ENCODE measurements around the gene TOX2. TPM values are rescaled to one million over a fixed set of nuclear protein-coding genes. Genes with fewer than 3 reads are reported as not detected.

Gene TOX2
- total and polyA plus RNA-seq, 9 donors = 0.44 to 5.7 (median 2.2) TPM

GRCh38 chr20:44066645-44067606 lies 152.3 kb downstream of the TOX2 start:
- Histone ChIP-seq H3K36me3 (ENCODE audit: control insufficient read depth, insufficient read depth, low read length) (no peaks in the 10 kb centered on the region), H3K27me3 (ENCODE audit: control insufficient read depth, insufficient read depth, low read length) (no peaks in the 10 kb centered on the region), H3K4me3 (ENCODE audit: low read length) (no peak overlapping the region), H3K4me1 (ENCODE audit: control insufficient read depth, insufficient read depth, low read length) (no peaks in the 10 kb centered on the region), H3K9me3 (replicated peaks; ENCODE audit: control insufficient read depth, low read depth, low read length) (no peaks in the 10 kb centered on the region), H3K27ac (ENCODE audit: low read length) (no peak overlapping the region)
- 70% methylated on average over 11 of the region's 15 CpGs for WGBS (ENCODE audit: insufficient coverage)
- DNase-seq = no peak

- no peak for DNase-seq
- H3K4me3 ChIP-seq (ENCODE audit: low read length) = no peak overlapping the region
- H3K27me3 ChIP-seq (ENCODE audit: control insufficient read depth, insufficient read depth, low read length) = no peaks in the 10 kb centered on the region
- no peaks in the 10 kb centered on the region for H3K36me3 ChIP-seq (ENCODE audit: control insufficient read depth, insufficient read depth, low read length)
- no peak overlapping the region for H3K27ac ChIP-seq (ENCODE audit: low read length)
- H3K9me3 ChIP-seq (replicated peaks; ENCODE audit: control insufficient read depth, low read depth, low read length) = no peaks in the 10 kb centered on the region
- no peaks in the 10 kb centered on the region for H3K4me1 ChIP-seq (ENCODE audit: control insufficient read depth, insufficient read depth, low read length)
- WGBS (ENCODE audit: insufficient coverage) = 90% methylated on average over 11 of the region's 15 CpGs
Measured at GRCh38 chr20:44067650-44068081, 153.0 kb downstream of the TOX2 start.

- 68% methylated on average over 28 of the region's 30 CpGs for WGBS (ENCODE audit: insufficient coverage)
Measured at GRCh38 chr20:44068316-44069201, 153.9 kb downstream of the TOX2 start.

DNA sequence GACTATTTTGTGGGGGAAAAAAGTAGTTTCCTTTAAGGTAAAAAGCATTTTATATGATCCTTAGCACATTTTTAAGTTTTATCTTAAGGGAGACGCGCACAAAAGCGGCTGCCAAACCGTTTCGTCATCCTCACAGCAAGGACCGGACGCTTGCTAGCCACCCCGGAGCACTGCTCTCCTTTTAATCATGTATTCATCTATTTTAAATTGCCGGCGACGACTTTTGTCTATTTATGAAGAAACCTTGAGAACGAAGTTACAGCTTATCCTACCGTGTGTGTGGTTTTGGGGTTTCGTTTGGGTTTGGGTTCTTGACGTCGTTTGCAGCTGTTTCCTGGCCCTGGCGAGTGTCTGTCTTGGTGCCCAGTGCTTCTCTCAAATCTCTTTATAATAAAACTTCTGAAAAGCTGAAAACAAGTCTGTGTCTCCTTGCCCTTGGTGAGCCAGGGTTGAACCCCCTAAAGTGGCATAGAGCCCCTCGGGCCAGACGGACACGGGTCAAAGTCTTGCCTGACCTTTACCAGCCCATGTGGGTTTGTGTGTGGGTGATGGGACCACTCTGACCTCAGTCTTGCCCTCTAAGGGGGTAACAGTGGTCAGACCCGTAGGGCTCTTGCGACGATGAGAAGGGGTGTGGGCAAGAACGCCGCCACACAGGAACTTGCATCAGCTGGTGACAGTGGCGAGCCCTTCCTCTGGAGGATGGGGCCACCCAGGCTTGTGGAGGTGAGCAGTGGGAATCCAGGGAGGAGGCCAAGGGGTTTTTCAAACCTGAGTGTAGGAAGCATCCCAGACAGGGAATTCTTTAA lies 154.8 kb downstream of the TOX2 start:
- Histone ChIP-seq H3K9me3 (replicated peaks; ENCODE audit: control insufficient read depth, low read depth, low read length) (no peaks in the 10 kb centered on the region), H3K27ac (ENCODE audit: low read length) (no peak overlapping the region), H3K36me3 (ENCODE audit: control insufficient read depth, insufficient read depth, low read length) (no peaks in the 10 kb centered on the region), H3K4me3 (ENCODE audit: low read length) (no peak overlapping the region), H3K4me1 (ENCODE audit: control insufficient read depth, insufficient read depth, low read length) (peaks cover 1% of the 10 kb centered on the region), H3K27me3 (ENCODE audit: control insufficient read depth, insufficient read depth, low read length) (peaks cover 5% of the 10 kb centered on the region)
- WGBS (ENCODE audit: insufficient coverage) = 69% methylated on average over 10 of the region's 26 CpGs
- DNase-seq = no peak

More at GRCh38 chr20:44068316-44069201, 153.9 kb downstream of the TOX2 start:
- H3K4me3 ChIP-seq (ENCODE audit: low read length) = no peak overlapping the region
- DNase-seq = no peak
- no peaks in the 10 kb centered on the region for H3K36me3 ChIP-seq (ENCODE audit: control insufficient read depth, insufficient read depth, low read length)
- H3K4me1 ChIP-seq (ENCODE audit: control insufficient read depth, insufficient read depth, low read length) = no peaks in the 10 kb centered on the region
- no peak overlapping the region for H3K27ac ChIP-seq (ENCODE audit: low read length)
- no peaks in the 10 kb centered on the region for H3K9me3 ChIP-seq (replicated peaks; ENCODE audit: control insufficient read depth, low read depth, low read length)
- H3K27me3 ChIP-seq (ENCODE audit: control insufficient read depth, insufficient read depth, low read length) = peaks cover 5% of the 10 kb centered on the region

- Histone ChIP-seq H3K27ac (ENCODE audit: low read length) (no peak overlapping the region), H3K36me3 (ENCODE audit: control insufficient read depth, insufficient read depth, low read length) (no peaks in the 10 kb centered on the region), H3K9me3 (replicated peaks; ENCODE audit: control insufficient read depth, low read depth, low read length) (no peaks in the 10 kb centered on the region), H3K4me1 (ENCODE audit: control insufficient read depth, insufficient read depth, low read length) (peaks cover 5% of the 10 kb centered on the region), H3K4me3 (ENCODE audit: low read length) (no peak overlapping the region), H3K27me3 (ENCODE audit: control insufficient read depth, insufficient read depth, low read length) (peaks cover 5% of the 10 kb centered on the region)
- 60% methylated on average over 9 of the region's 17 CpGs for WGBS (ENCODE audit: insufficient coverage)
- DNase-seq = no peak
Measured at GRCh38 chr20:44070139-44070900, 155.7 kb downstream of the TOX2 start.

- H3K9me3 ChIP-seq (replicated peaks; ENCODE audit: control insufficient read depth, low read depth, low read length) = no peaks in the 10 kb centered on the region
- H3K4me3 ChIP-seq (ENCODE audit: low read length) = no peak overlapping the region
- peaks cover 5% of the 10 kb centered on the region for H3K27me3 ChIP-seq (ENCODE audit: control insufficient read depth, insufficient read depth, low read length)
- DNase-seq = no peak
- H3K27ac ChIP-seq (ENCODE audit: low read length) = no peak overlapping the region
- H3K36me3 ChIP-seq (ENCODE audit: control insufficient read depth, insufficient read depth, low read length) = no peaks in the 10 kb centered on the region
- H3K4me1 ChIP-seq (ENCODE audit: control insufficient read depth, insufficient read depth, low read length) = peaks cover 5% of the 10 kb centered on the region
- 87% methylated on average over 9 of the region's 10 CpGs for WGBS (ENCODE audit: insufficient coverage)
Measured at GRCh38 chr20:44071057-44071456, 156.4 kb downstream of the TOX2 start.

GRCh38 chr20:44071526-44072111 lies 157.0 kb downstream of the TOX2 start:
- Histone ChIP-seq H3K4me1 (ENCODE audit: control insufficient read depth, insufficient read depth, low read length) (peaks cover 5% of the 10 kb centered on the region), H3K36me3 (ENCODE audit: control insufficient read depth, insufficient read depth, low read length) (no peaks in the 10 kb centered on the region), H3K9me3 (replicated peaks; ENCODE audit: control insufficient read depth, low read depth, low read length) (no peaks in the 10 kb centered on the region), H3K4me3 (ENCODE audit: low read length) (no peak overlapping the region), H3K27ac (ENCODE audit: low read length) (no peak overlapping the region), H3K27me3 (ENCODE audit: control insufficient read depth, insufficient read depth, low read length) (peaks cover 5% of the 10 kb centered on the region)
- 78% methylated on average over 11 of the region's 11 CpGs for WGBS (ENCODE audit: insufficient coverage)
- no peak for DNase-seq

GRCh38 chr20:44072384-44072783 lies 157.7 kb downstream of the TOX2 start:
- no peak for DNase-seq
- peaks cover 5% of the 10 kb centered on the region for H3K4me1 ChIP-seq (ENCODE audit: control insufficient read depth, insufficient read depth, low read length)
- no peak overlapping the region for H3K27ac ChIP-seq (ENCODE audit: low read length)
- no peak overlapping the region for H3K4me3 ChIP-seq (ENCODE audit: low read length)
- no peaks in the 10 kb centered on the region for H3K9me3 ChIP-seq (replicated peaks; ENCODE audit: control insufficient read depth, low read depth, low read length)
- WGBS (ENCODE audit: insufficient coverage) = no CpG with 5 or more reads among the region's 6 CpGs
- no peaks in the 10 kb centered on the region for H3K36me3 ChIP-seq (ENCODE audit: control insufficient read depth, insufficient read depth, low read length)
- H3K27me3 ChIP-seq (ENCODE audit: control insufficient read depth, insufficient read depth, low read length) = peaks cover 5% of the 10 kb centered on the region

Data from muscle of leg (tissue), 11 donors.